ENCODE data around the gene PILRA.

GRCh38 chr7:100363098-100363497, 10.2 kb upstream of the PILRA start:
- TF ChIP-seq CTCF (IDR thresholded peaks at IDR 0.05 in 4 of 5, conservative IDR thresholded peaks at IDR 0.05 in 1 of 5) = no peak
- no peak for TF ChIP-seq POLR2A (IDR thresholded peaks at IDR 0.05)

Data from gastrocnemius medialis (tissue), 4 donors.